CD14-positive monocyte (primary cell): Measurements from ENCODE around the gene UHMK1. TPM values are rescaled to one million over a fixed set of nuclear protein-coding genes. Genes with fewer than 3 reads are reported as not detected.

Experiments used
- DNase-seq, 3 donors: peaks; one replicate each; pipeline ENCODE4 v3.0.0-alpha.2; 2011 to 2022
- H2AFZ ChIP-seq: 2 replicates; pipeline ENCODE4 v1.6.0; 2012; ENCODE audit warnings: mild to moderate bottlenecking, low read depth, low read length, inconsistent platforms; ENCODE audit not compliant: insufficient read depth, poor library complexity, severe bottlenecking
- H3K27ac ChIP-seq, 2 donors: 1 replicate in 1 of 2; 2 replicates in 1 of 2; pipeline ENCODE4 v1.5.1; 2012 to 2013; ENCODE audit warnings: low read length in 2 of 2, control low read depth in 1 of 2, inconsistent platforms in 1 of 2, low read depth in 1 of 2, mild to moderate bottlenecking in 1 of 2
- H3K27me3 ChIP-seq, 2 donors: one replicate each; pipeline versions ENCODE4 v1.6.0 to v1.6.1; 2011 to 2013; ENCODE audit warnings: low read length in 2 of 2; ENCODE audit not compliant: control insufficient read depth in 2 of 2, insufficient read depth in 2 of 2
- H3K36me3 ChIP-seq, 2 donors: replicated peaks in 1 of 2; 1 replicate in 1 of 2; 2 replicates in 1 of 2; pipeline versions ENCODE4 v1.5.1 to v1.6.1; 2012 to 2013; ENCODE audit warnings: low read length in 2 of 2, control low read depth in 1 of 2, inconsistent platforms in 1 of 2, mild to moderate bottlenecking in 1 of 2; ENCODE audit not compliant: insufficient read depth in 2 of 2, control insufficient read depth in 1 of 2
- H3K4me1 ChIP-seq, 2 donors: 1 replicate in 1 of 2; 2 replicates in 1 of 2; pipeline versions ENCODE4 v1.5.1 to v1.6.1; 2012 to 2013; ENCODE audit warnings: low read length in 2 of 2, control low read depth in 1 of 2, inconsistent platforms in 1 of 2, mild to moderate bottlenecking in 1 of 2, moderate library complexity in 1 of 2; ENCODE audit not compliant: insufficient read depth in 2 of 2, control insufficient read depth in 1 of 2
- H3K4me2 ChIP-seq: replicated peaks from 2 replicates; pipeline ENCODE3; 2012; ENCODE audit warnings: low read length, moderate library complexity, mild to moderate bottlenecking; ENCODE audit not compliant: poor library complexity, severe bottlenecking; ENCODE audit errors: extremely low read depth
- H3K4me3 ChIP-seq, 3 experiments: fragments of 200-600 bp in 1 of 3; sonication (generic) in 1 of 3; replicated peaks in 1 of 3; 1 replicate in 2 of 3; 2 replicates in 1 of 3; pipeline ENCODE4 v1.5.1; 2011 to 2013; ENCODE audit warnings: low read length in 3 of 3, mild to moderate bottlenecking in 3 of 3, control low read depth in 2 of 3, low read depth in 2 of 3, inconsistent platforms in 1 of 3, moderate library complexity in 1 of 3
- H3K79me2 ChIP-seq: 2 replicates; pipeline ENCODE4 v1.6.0; 2012; ENCODE audit warnings: mild to moderate bottlenecking, control low read depth, inconsistent platforms, low read length, moderate library complexity; ENCODE audit not compliant: insufficient read depth
- H3K9ac ChIP-seq: 2 replicates; pipeline ENCODE4 v1.6.0; 2017; ENCODE audit warnings: low read length, mild to moderate bottlenecking; ENCODE audit not compliant: insufficient read depth, poor library complexity, severe bottlenecking
- H3K9me3 ChIP-seq, 2 donors: replicated peaks in 1 of 2; 1 replicate in 1 of 2; 2 replicates in 1 of 2; pipeline versions ENCODE4 v1.5.1 to v1.6.1; 2012 to 2013; ENCODE audit warnings: low read length in 2 of 2, control low read depth in 1 of 2; ENCODE audit not compliant: control insufficient read depth in 1 of 2, insufficient read depth in 1 of 2
- H4K20me1 ChIP-seq: 2 replicates; pipeline ENCODE4 v1.6.0; 2012; ENCODE audit warnings: mild to moderate bottlenecking, low read length, control low read depth, moderate library complexity; ENCODE audit not compliant: insufficient read depth
- H3K27ac Mint-ChIP-seq, 7 donors: one replicate each; pipeline ENCODE4 v1.8.0; 2020; ENCODE audit warnings: mild to moderate bottlenecking in 7 of 7, mixed read lengths in 7 of 7, moderate library complexity in 6 of 7, inconsistent platforms in 2 of 7
- H3K27me3 Mint-ChIP-seq, 3 donors: one replicate each; pipeline ENCODE4 v1.8.0; 2021 to 2022; ENCODE audit warnings: low read depth in 3 of 3, mild to moderate bottlenecking in 3 of 3, mixed read lengths in 3 of 3, moderate library complexity in 3 of 3, inconsistent platforms in 1 of 3
- H3K36me3 Mint-ChIP-seq, 2 donors: one replicate each; pipeline ENCODE4 v1.8.0; 2020; ENCODE audit warnings: mixed read lengths in 2 of 2, inconsistent platforms in 1 of 2, mild to moderate bottlenecking in 1 of 2
- H3K4me1 Mint-ChIP-seq: one replicate; pipeline ENCODE4 v1.8.0; 2020; ENCODE audit warnings: mild to moderate bottlenecking, mixed read lengths
- H3K4me3 Mint-ChIP-seq, 2 donors: one replicate each; pipeline ENCODE4 v1.8.0; 2020; ENCODE audit warnings: mild to moderate bottlenecking in 2 of 2, mixed read lengths in 2 of 2, moderate library complexity in 1 of 2
- H3K9me3 Mint-ChIP-seq, 7 donors: one replicate each; pipeline ENCODE4 v1.8.0; 2020 to 2022; ENCODE audit warnings: mixed read lengths in 7 of 7, mild to moderate bottlenecking in 6 of 7, moderate library complexity in 6 of 7, inconsistent platforms in 2 of 7
- CTCF ChIP-seq: fragments of 200-600 bp; IDR thresholded peaks from one replicate; pipeline ENCODE4 v1.8.0; 2022; ENCODE audit warnings: antibody characterized with exemption, mild to moderate bottlenecking
- WGBS: methylation state at CpG from one replicate; pipeline ENCODE4 v1.1.5; 2013; ENCODE audit warnings: missing lambda C conversion rate; ENCODE audit not compliant: insufficient coverage; 5-methylcytosine and 5-hydroxymethylcytosine counted together
- intact Hi-C, 2 donors: fragments of 100-400 bp; cut with micrococcal nuclease; formaldehyde crosslinking; loops; one replicate each; pipeline versions ENCODE4 v1.15.0 to v1.15.1; 2023
- polyA plus RNA-seq, 3 donors: library from polyadenylated mRNA; depleted of rRNA in 1 of 3; unstranded in 2 of 3; stranded (reverse) in 1 of 3; fragments of 300-500 nt in 2 of 3; fragments of >200 nt in 1 of 3; fragmentation: Illumina TruSeq in 2 of 3; gene quantifications; 1 replicate in 2 of 3; 2 replicates in 1 of 3; pipeline ENCODE4 v1.2.3, GENCODE V29; 2012 to 2021

The UHMK1 gene
- polyA plus RNA-seq, 3 donors: 14.9 to 38.2 (median 27.7) TPM

GRCh38 chr1:162552684-162553252 is 55.1 kb downstream of the UHMK1 start:
- no peak overlapping the region for H3K4me3 Mint-ChIP-seq
- no peak overlapping the region for H3K9ac ChIP-seq
- no peaks in the 10 kb centered on the region for H3K4me1 ChIP-seq
- TF ChIP-seq CTCF: no peak
- H3K9me3 Mint-ChIP-seq: peaks cover 0 to 3% (median 0%) of the 10 kb centered on the region in 7 donors
- H4K20me1 ChIP-seq: no peaks in the 10 kb centered on the region
- H3K79me2 ChIP-seq: no peaks in the 10 kb centered on the region
- H3K9me3 ChIP-seq: no peaks in the 10 kb centered on the region
- H3K27ac ChIP-seq: no peak overlapping the region
- H3K4me1 Mint-ChIP-seq: peaks cover 3% of the 10 kb centered on the region
- no peak overlapping the region for H3K4me3 ChIP-seq
- no peak overlapping the region for H3K27ac Mint-ChIP-seq
- intact Hi-C loops: no loop called here
- peaks cover 0 to 2% (median 1%) of the 10 kb centered on the region in 3 donors for H3K27me3 Mint-ChIP-seq
- no peak for DNase-seq
- H3K36me3 Mint-ChIP-seq: no peaks in the 10 kb centered on the region
- H3K36me3 ChIP-seq: no peaks in the 10 kb centered on the region
- H3K27me3 ChIP-seq: no peaks in the 10 kb centered on the region
- 100% methylated on average over 2 of the region's 8 CpGs for whole genome bisulfite sequencing
- H3K4me2 ChIP-seq: no peak overlapping the region
- H2AFZ ChIP-seq: no peak overlapping the region

- intact Hi-C loops: no loop called here
- H3K4me1 Mint-ChIP-seq: peaks cover 3% of the 10 kb centered on the region
- WGBS: no CpG with 5 or more reads among the region's 1 CpG
Observed at GRCh38 chr1:162554258-162554657, 56.6 kb downstream of the UHMK1 start.

More at GRCh38 chr1:162554258-162554657, 56.6 kb downstream of the UHMK1 start:
- H3K9me3 Mint-ChIP-seq: peaks cover 0 to 5% (median 0%) of the 10 kb centered on the region in 7 donors
- Histone ChIP-seq H3K36me3 (no peaks in the 10 kb centered on the region), H3K27ac (no peak overlapping the region), H3K4me3 (no peak overlapping the region), H3K27me3 (no peaks in the 10 kb centered on the region), H3K4me2 (no peak overlapping the region), H3K4me1 (no peaks in the 10 kb centered on the region), H4K20me1 (no peaks in the 10 kb centered on the region), H3K9ac (no peak overlapping the region), H3K79me2 (no peaks in the 10 kb centered on the region), H2AFZ (no peak overlapping the region), H3K9me3 (no peaks in the 10 kb centered on the region)
- H3K27ac Mint-ChIP-seq: no peak overlapping the region
- peaks cover 0 to 1% (median 0%) of the 10 kb centered on the region in 3 donors for H3K27me3 Mint-ChIP-seq
- H3K4me3 Mint-ChIP-seq: no peak overlapping the region
- H3K36me3 Mint-ChIP-seq: no peaks in the 10 kb centered on the region
- no peak for TF ChIP-seq CTCF
- DNase-seq: no peak
